HG02938 (cell line): ENCODE results near the gene CCBE1.

Source experiments
- ATAC-seq: cut with Tn5 transposase; IDR thresholded peaks from one replicate; pipeline ENCODE4 v1.9.1; 2021; ENCODE audit warnings: mild to moderate bottlenecking, moderate library complexity; ENCODE audit not compliant: unreplicated experiment

Gene CCBE1

DNA sequence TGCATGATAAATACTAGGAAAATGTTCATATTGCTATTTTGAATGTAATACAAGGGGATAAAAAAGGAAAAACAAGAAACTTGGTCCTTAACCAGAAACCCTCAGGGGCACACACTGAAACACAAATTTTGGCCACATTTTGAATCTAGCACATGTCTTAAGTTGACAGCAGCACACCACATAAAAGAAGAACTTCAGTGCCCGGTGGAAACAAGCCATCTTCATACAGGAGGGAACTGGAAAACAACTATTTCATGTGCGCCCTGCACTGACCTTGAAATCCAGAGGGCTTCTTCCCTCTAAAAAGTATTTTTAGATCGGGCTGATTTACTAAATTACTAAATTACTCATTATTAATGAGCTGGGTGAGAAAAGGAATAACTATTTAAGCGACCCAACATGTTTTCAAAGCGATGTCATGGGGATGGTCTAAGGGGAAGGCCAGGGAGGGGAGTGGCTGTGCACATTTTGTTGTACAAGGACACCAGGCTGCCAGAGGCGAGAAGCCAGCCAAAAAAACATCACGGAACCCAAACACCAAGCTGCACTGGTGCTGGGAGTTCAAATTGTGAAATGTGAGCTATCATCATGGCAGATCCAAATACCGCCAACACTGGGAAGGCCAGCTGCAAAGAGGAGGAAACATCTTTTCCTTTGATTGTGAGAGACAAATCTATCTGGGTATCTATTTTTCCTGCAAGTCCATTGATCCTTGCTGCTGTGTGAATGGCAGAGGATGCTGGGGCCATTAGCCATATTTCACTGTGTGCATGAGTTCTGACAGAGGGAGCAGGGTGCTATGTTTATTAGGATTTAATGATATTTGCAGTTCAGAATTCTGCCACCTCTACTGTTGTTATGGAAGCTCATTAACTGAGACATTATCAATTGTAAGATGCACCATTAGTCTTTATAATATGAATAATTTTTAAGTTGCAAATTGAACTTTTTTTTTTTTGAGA, 187.5 kb downstream of the CCBE1 start:
- ATAC-seq: no peak

- no peak for ATAC-seq
Observed at GRCh38 chr18:59505356-59505755, 191.9 kb downstream of the CCBE1 start.

- ATAC-seq: no peak
Observed at GRCh38 chr18:59502274-59503175, 194.7 kb downstream of the CCBE1 start.

GRCh38 chr18:59501920-59502273, 195.3 kb downstream of the CCBE1 start:
- ATAC-seq: no peak

- ATAC-seq: no peak
Observed at GRCh38 chr18:59500765-59501164, 196.5 kb downstream of the CCBE1 start.

GRCh38 chr18:59498506-59499086, 198.6 kb downstream of the CCBE1 start:
- no peak for ATAC-seq

GRCh38 chr18:59492756-59493421, 204.3 kb downstream of the CCBE1 start:
- ATAC-seq: no peak

DNA sequence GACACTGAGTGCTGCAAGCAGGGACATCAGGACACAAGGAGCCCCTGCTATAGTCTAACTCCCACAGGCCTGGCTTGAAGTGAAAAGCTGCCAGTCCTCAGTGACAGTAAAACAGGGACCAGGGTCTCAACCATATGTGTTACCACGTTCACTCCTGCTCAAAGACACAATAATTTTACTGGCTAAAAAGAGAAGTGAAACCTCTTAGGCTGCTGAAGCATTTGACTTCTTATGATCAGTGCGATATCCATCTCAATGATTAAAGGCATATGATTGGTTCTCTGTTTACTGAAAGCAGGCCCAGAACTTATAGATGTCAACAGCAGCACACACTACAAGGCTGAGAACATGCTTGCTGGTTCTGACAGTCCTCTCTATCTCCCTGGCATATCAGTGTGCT, 208.3 kb downstream of the CCBE1 start:
- peak; percentile 84 for ATAC-seq

- no peak for ATAC-seq
Observed at GRCh38 chr18:59485382-59485781, 211.8 kb downstream of the CCBE1 start.

DNA sequence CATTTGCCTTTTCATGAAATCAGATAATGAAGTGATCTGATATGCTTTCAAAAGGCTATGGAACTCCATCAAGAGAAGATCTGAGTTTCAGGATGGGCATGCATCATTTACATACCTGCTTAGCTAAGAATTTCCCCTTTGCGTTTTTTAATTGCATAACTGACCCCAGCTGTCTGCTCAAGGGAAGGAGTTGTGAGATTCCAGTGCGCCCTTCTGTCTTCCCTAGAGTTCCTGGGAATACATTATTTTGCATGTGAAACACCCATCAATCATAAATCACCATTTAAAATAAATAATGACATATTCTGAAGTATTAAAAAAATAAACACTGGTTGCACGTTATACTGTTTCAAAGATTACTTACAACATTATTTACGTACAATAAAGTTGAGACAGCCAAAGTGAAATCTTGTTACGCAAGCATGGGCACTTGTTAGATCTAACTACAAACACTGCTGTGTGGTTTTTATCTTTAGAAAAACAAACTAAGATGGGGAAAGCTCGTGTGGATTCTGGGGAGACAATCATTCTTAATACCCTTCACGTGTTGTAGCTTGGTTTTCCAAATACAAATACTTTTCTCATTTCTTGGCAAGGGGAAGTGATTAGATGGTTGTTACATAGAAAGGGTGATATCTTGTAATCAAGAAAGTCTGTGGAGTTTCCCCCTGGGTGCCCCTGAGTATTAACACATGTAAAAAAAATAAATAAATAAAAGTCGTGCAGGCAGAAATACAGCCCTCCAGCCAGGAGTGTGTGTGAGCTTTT, 212.5 kb downstream of the CCBE1 start:
- ATAC-seq: no peak

DNA sequence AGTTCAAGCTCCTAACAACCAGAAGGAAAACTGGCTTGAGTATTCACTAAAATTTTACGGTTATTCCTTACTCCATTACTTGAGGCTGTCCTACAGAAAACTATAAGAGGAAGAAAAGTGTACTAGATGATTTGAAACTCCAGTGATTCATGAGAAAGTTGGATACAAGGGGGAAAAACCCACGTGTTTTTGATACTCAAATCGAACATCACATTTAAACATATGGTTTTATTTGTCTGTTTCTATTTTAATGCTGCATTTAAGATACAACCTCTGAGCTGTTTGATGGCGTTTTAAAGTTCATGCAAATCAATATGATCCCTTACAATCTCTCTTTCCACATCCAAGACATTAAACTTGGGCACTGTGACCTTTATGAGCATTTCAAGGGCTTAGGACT, 213.1 kb downstream of the CCBE1 start:
- no peak for ATAC-seq

DNA sequence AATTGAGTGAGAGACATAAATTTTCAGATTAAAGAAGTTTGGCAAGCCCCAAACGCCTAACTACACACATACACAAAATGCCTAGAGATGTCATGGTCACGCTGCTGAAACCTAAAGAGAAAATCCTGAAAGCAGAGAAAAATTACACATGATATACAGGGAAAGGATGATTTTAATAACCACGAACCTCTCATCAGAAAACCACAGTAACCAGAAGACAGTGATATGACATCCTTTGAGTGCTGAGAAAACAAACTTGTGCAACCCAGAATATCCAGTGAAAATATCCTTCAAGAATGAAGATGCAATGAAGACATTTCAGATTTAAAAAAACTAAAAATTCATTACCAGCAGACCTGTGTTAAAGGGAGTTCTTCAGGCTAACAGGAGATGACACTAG, 215.8 kb downstream of the CCBE1 start:
- ATAC-seq: no peak

DNA sequence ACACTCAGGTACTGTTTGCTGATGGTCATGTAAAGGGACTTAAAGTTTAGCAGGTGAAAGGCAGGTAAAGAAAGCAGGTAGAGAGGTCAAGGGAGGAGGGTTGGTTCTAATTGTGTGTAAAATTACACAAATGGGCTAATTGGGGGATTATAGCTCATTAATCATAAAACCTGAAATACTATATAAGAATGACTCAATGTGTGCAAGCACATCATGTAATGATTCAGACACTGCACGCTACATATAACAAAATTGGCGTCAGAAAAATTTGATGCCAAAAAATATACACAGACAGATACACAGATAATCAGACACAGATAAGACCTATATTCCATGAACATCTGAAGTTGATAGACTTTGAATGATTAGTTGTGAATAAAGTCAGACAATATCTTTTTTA, 217.4 kb downstream of the CCBE1 start:
- ATAC-seq: no peak

DNA sequence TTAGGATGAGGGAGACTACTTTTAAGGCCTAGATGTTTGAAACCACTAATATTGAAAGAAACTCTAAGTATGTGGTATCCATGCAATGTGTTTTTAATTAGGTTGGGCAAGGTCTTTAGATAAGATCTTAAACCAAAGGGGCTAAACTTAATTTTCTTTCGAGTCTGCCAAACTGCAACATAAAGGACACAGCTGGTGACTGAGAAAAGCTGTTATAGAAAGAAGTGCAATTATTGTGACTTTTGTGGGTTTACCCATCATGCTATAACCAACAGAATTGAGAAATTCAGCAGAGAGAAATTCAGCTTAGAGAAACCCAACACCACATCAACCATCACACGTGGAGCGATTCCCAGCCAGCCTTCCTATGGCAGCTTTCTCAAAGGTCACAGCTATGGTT, 218.6 kb downstream of the CCBE1 start:
- ATAC-seq: no peak

GRCh38 chr18:59477849-59478248, 219.4 kb downstream of the CCBE1 start:
- no peak for ATAC-seq

GRCh38 chr18:59470561-59471121, 226.6 kb downstream of the CCBE1 start:
- ATAC-seq: no peak

DNA sequence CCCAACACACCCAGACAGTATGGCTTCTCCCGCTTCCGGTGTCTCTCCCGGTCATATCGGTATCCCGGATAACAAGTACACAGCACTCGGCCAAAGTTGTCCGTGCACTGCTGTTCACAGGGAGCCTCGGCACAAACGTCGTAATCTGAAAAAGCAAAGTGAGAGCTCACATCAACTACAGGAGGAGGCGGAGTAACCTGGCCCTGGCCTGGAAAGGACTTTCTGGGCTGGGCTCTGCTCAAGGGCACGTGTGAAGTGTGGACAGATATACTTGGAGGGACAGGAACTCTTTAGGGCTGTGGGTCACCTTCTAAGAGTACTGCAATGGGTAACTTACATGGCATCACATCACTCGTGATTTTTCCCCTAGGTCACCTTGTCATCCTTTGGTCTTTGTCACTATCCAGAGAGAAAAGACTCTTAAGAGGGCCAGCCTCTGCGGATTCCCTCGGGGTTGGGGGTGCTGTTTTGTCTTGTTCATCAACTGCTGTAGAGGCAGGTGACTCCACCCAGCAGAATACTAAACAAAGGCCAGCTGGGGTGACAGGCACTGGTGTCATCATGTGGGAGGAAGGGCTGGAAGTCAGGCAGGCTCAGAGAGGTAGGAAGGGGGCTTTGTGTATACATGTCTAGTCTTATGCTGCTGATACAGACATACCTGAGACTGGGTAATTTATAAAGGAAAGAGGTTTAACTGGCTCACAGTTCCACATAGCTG, 227.6 kb downstream of the CCBE1 start:
- no peak for ATAC-seq

- no peak for ATAC-seq
Observed at GRCh38 chr18:59468821-59469220, 228.4 kb downstream of the CCBE1 start.

DNA sequence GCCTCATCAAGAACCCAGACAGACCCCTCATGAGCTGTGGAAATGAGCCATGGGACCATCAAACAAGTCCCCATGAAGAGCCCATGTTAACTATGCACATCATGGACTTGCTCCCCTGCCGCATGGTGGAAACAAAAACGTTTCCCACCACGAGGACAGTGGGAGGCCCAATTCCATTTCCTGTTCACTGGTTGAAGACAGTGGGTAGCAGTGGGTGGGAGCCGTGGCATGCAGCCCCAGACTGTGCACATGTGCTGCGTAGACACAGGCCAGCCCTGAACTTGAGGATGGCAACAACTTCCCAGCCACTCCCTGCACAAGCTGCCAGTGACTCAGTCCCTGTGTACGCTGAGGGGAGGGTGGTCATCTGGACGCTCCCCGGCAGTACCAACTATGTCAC, 229.7 kb downstream of the CCBE1 start:
- ATAC-seq: no peak
